SK-N-SH treated with all-trans-retinoic acid at 6 μM for 48 hours (cell line): ENCODE measurements around the gene EPC2.

Experiments used
- ARNTL ChIP-seq: fragments of 450-650 bp; formaldehyde crosslinking; IDR thresholded peaks from 2 replicates; pipeline ENCODE4 v1.5.0; 2020; ENCODE audit warnings: low read depth, mild to moderate bottlenecking, moderate library complexity, borderline replicate concordance
- BACH2 ChIP-seq: fragments of 250-450 bp; sonication (Bioruptor Pico); IDR thresholded peaks from 2 replicates; pipeline ENCODE4 v1.9.0; 2021; ENCODE audit warnings: mild to moderate bottlenecking, borderline replicate concordance
- CSDC2 ChIP-seq: fragments of 250-450 bp; sonication (Bioruptor Pico); IDR thresholded peaks from 2 replicates; pipeline ENCODE4 v1.5.0; 2020; ENCODE audit warnings: mild to moderate bottlenecking, moderate library complexity
- ISL1 ChIP-seq: fragments of 250-450 bp; sonication (Bioruptor Pico); IDR thresholded peaks from 2 replicates; pipeline ENCODE4 v2.1.2; 2022; ENCODE audit warnings: mild to moderate bottlenecking, moderate library complexity
- RARB ChIP-seq: fragments of 250-450 bp; sonication (Bioruptor Pico); IDR thresholded peaks from 2 replicates; pipeline ENCODE4 v1.8.0; 2021; ENCODE audit warnings: mild to moderate bottlenecking, moderate library complexity
- TCF4 ChIP-seq: fragments of 250-450 bp; sonication (Bioruptor Pico); IDR thresholded peaks from 2 replicates; pipeline ENCODE4 v1.8.0; 2021; ENCODE audit warnings: mild to moderate bottlenecking, moderate library complexity, borderline replicate concordance
- ZC3H10 ChIP-seq: fragments of 250-450 bp; sonication (Bioruptor Pico); IDR thresholded peaks from 2 replicates; pipeline ENCODE4 v1.5.1; 2021; ENCODE audit warnings: mild to moderate bottlenecking, moderate library complexity
- ZFP3 ChIP-seq: fragments of 250-450 bp; sonication (Bioruptor Pico); IDR thresholded peaks from 2 replicates; pipeline ENCODE4 v1.5.0; 2020; ENCODE audit warnings: mild to moderate bottlenecking, moderate library complexity
- ZFP30 ChIP-seq: fragments of 450-650 bp; formaldehyde crosslinking; IDR thresholded peaks from 2 replicates; pipeline ENCODE4 v1.5.0; 2022; ENCODE audit warnings: mild to moderate bottlenecking, moderate library complexity
- ZNF8 ChIP-seq: fragments of 450-650 bp; formaldehyde crosslinking; IDR thresholded peaks from 2 replicates; pipeline ENCODE4 v1.5.0; 2020; ENCODE audit warnings: mild to moderate bottlenecking, moderate library complexity
- TF ChIP-seq, protein P1 (sequence below): fragments of 250-450 bp; sonication (Bioruptor Pico); IDR thresholded peaks from 2 replicates; pipeline ENCODE4 v1.8.0; 2020; ENCODE audit warnings: mild to moderate bottlenecking, moderate library complexity, borderline replicate concordance
- TF ChIP-seq, protein P2 (sequence below): fragments of 250-450 bp; sonication (Bioruptor Pico); IDR thresholded peaks from 2 replicates; pipeline ENCODE4 v1.5.1; 2021; ENCODE audit warnings: mild to moderate bottlenecking, moderate library complexity
- TF ChIP-seq, protein P3 (sequence below): fragments of 250-450 bp; sonication (Bioruptor Pico); IDR thresholded peaks from 2 replicates; pipeline ENCODE4 v1.8.0; 2021; ENCODE audit warnings: low read depth, mild to moderate bottlenecking, moderate library complexity, borderline replicate concordance
- TF ChIP-seq, protein P4 (sequence below): fragments of 250-450 bp; sonication (Bioruptor Pico); IDR thresholded peaks from 2 replicates; pipeline ENCODE4 v1.5.1; 2020; ENCODE audit warnings: low read depth, mild to moderate bottlenecking, moderate library complexity

DNA sequence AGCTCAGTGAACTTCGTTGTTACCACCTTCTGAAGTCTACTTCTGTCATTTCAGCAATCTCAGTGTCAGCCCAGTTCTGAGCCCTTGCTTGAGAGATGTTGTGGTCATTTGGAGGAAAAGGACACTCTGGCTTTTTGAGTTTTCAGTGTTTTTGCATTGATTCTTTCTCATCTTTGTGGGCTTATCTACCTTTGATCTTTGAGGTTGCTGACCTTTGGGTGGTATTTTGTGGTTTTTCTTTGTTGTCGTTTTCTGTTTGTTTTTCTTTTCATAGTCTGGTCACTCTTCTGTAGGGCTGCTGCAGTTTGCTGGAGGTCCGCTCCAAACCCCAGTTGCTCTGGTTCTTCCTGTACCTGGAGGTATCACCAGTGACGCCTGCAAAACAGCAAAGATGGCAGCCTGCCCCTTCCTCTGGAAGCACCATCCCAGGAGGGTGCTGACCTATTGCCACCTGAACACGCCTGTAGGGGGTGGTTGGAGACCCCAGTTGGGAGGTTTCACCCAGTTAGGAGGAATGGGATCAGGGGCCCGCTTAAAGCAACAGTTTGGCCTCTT, 74.7 kb downstream of the EPC2 start:
- TF ChIP-seq, protein P1, sequence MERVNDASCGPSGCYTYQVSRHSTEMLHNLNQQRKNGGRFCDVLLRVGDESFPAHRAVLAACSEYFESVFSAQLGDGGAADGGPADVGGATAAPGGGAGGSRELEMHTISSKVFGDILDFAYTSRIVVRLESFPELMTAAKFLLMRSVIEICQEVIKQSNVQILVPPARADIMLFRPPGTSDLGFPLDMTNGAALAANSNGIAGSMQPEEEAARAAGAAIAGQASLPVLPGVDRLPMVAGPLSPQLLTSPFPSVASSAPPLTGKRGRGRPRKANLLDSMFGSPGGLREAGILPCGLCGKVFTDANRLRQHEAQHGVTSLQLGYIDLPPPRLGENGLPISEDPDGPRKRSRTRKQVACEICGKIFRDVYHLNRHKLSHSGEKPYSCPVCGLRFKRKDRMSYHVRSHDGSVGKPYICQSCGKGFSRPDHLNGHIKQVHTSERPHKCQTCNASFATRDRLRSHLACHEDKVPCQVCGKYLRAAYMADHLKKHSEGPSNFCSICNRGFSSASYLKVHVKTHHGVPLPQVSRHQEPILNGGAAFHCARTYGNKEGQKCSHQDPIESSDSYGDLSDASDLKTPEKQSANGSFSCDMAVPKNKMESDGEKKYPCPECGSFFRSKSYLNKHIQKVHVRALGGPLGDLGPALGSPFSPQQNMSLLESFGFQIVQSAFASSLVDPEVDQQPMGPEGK (CRISPR knock-in tag), result no peak
- TF ChIP-seq CSDC2 (CRISPR knock-in tag), result no peak
- TF ChIP-seq TCF4 (CRISPR knock-in tag), result no peak
- no peak for TF ChIP-seq BACH2 (CRISPR knock-in tag)
- TF ChIP-seq, protein P2, sequence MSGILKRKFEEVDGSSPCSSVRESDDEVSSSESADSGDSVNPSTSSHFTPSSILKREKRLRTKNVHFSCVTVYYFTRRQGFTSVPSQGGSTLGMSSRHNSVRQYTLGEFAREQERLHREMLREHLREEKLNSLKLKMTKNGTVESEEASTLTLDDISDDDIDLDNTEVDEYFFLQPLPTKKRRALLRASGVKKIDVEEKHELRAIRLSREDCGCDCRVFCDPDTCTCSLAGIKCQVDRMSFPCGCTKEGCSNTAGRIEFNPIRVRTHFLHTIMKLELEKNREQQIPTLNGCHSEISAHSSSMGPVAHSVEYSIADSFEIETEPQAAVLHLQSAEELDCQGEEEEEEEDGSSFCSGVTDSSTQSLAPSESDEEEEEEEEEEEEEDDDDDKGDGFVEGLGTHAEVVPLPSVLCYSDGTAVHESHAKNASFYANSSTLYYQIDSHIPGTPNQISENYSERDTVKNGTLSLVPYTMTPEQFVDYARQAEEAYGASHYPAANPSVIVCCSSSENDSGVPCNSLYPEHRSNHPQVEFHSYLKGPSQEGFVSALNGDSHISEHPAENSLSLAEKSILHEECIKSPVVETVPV (CRISPR knock-in tag), result no peak
- TF ChIP-seq, protein P3, sequence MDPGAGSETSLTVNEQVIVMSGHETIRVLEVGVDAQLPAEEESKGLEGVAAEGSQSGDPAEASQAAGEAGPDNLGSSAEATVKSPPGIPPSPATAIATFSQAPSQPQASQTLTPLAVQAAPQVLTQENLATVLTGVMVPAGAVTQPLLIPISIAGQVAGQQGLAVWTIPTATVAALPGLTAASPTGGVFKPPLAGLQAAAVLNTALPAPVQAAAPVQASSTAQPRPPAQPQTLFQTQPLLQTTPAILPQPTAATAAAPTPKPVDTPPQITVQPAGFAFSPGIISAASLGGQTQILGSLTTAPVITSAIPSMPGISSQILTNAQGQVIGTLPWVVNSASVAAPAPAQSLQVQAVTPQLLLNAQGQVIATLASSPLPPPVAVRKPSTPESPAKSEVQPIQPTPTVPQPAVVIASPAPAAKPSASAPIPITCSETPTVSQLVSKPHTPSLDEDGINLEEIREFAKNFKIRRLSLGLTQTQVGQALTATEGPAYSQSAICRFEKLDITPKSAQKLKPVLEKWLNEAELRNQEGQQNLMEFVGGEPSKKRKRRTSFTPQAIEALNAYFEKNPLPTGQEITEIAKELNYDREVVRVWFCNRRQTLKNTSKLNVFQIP, result no peak
- no peak for TF ChIP-seq ARNTL (CRISPR knock-in tag)
- no peak for TF ChIP-seq RARB (CRISPR knock-in tag)
- no peak for TF ChIP-seq ZFP3
- no peak for TF ChIP-seq ZFP30 (CRISPR knock-in tag)
- TF ChIP-seq, protein P4, sequence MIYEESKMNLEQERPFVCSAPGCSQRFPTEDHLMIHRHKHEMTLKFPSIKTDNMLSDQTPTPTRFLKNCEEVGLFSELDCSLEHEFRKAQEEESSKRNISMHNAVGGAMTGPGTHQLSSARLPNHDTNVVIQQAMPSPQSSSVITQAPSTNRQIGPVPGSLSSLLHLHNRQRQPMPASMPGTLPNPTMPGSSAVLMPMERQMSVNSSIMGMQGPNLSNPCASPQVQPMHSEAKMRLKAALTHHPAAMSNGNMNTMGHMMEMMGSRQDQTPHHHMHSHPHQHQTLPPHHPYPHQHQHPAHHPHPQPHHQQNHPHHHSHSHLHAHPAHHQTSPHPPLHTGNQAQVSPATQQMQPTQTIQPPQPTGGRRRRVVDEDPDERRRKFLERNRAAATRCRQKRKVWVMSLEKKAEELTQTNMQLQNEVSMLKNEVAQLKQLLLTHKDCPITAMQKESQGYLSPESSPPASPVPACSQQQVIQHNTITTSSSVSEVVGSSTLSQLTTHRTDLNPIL, result no peak
- no peak for TF ChIP-seq ISL1 (CRISPR knock-in tag)
- TF ChIP-seq ZNF8 (CRISPR knock-in tag), result no peak
- no peak for TF ChIP-seq ZC3H10
